HepG2 (cell line): ENCODE results near the gene GRIK2.

Source experiments
- FOXK1 ChIP-seq: sonication (generic); formaldehyde crosslinking; IDR thresholded peaks from 2 replicates; pipeline ENCODE4 v1.4.0; 2020; ENCODE audit warnings: low read depth, missing genetic modification reagents, borderline replicate concordance
- GATAD1 ChIP-seq: IDR thresholded peaks from 2 replicates; pipeline ENCODE4 v1.6.1; 2016; ENCODE audit warnings: missing genetic modification reagents, missing compliant biosample characterization
- RAD21 ChIP-seq: fragments of 450-650 bp; formaldehyde crosslinking; IDR thresholded peaks from 2 replicates; pipeline ENCODE4 v1.5.0; 2020; ENCODE audit warnings: mild to moderate bottlenecking
- SRSF9 ChIP-seq: fragments of 200-400 bp; formaldehyde crosslinking; IDR thresholded peaks from 2 replicates; pipeline ENCODE4 v1.6.1; 2018; ENCODE audit warnings: borderline replicate concordance, mild to moderate bottlenecking, low read depth, low read length; ENCODE audit not compliant: insufficient read depth, poor library complexity, severe bottlenecking
- SUZ12 ChIP-seq: fragments of 150-350 bp; IDR thresholded peaks from 2 replicates; pipeline ENCODE4 v1.6.1; 2014; ENCODE audit warnings: low read depth, low read length
- ZFP62 ChIP-seq: sonication (generic); formaldehyde crosslinking; IDR thresholded peaks from 2 replicates; pipeline ENCODE4 v1.4.0; 2020; ENCODE audit warnings: missing genetic modification reagents
- ZNF382 ChIP-seq: sonication (generic); formaldehyde crosslinking; IDR thresholded peaks from 2 replicates; pipeline ENCODE4 v1.5.0; 2020; ENCODE audit warnings: missing genetic modification reagents, mild to moderate bottlenecking, borderline replicate concordance
- ZNF430 ChIP-seq: sonication (generic); formaldehyde crosslinking; IDR thresholded peaks from 2 replicates; pipeline ENCODE4 v1.9.0; 2021; ENCODE audit warnings: mild to moderate bottlenecking, missing genetic modification reagents
- ZNF780A ChIP-seq: sonication (generic); formaldehyde crosslinking; IDR thresholded peaks from 2 replicates; pipeline ENCODE4 v1.8.0; 2022; ENCODE audit warnings: mild to moderate bottlenecking, missing genetic modification reagents, moderate library complexity
- TF ChIP-seq, protein P1 (sequence below): sonication (generic); formaldehyde crosslinking; IDR thresholded peaks from 2 replicates; pipeline ENCODE4 v1.5.0; 2020; ENCODE audit warnings: missing genetic modification reagents

DNA sequence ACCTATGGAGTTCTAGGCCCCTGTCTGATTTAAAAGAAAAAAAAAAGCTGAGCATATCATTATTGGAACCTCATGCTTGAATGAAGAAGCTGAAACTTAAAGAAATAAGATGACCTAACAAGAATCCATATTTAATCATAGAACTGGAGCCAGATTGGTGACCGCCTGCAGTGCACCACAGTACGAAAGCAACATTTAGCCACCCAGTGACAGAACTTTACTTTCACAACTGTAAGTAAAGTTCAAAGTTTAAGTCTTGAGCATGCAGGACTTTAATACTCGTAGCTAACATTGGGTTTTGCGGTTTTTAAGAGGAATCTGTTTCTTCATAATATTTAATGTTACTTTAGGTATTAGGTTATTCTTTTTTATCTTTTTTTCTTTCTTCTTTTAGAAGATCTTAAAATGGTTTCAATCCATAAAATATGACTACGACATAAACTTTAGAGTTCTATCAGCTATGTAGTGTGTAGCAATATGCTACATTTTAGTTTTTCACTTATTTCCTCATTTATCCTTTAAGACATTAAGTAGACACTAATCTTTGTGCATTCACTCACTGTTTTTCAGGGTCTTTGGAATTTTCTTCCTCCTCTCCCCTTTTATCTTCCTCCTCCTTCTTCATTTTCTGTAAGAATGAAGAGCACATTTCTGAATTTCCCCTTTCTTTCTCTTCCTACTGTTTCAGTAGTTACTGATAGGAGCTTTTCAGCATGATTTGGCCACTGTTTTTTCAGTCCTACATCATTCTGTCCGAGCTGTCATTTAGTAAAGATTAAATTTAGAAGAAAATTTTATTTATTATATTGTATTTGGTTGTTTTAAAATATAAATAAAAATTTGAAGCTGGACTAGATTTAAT is 514.1 kb downstream of the GRIK2 start:
- TF ChIP-seq ZNF430 (no peak), ZNF780A (CRISPR knock-in tag) (no peak), GATAD1 (CRISPR knock-in tag) (no peak), SUZ12 (no peak), FOXK1 (no peak), ZFP62 (no peak), SRSF9 (no peak), RAD21 (CRISPR knock-in tag) (no peak), ZNF382 (no peak)
- TF ChIP-seq, protein P1, sequence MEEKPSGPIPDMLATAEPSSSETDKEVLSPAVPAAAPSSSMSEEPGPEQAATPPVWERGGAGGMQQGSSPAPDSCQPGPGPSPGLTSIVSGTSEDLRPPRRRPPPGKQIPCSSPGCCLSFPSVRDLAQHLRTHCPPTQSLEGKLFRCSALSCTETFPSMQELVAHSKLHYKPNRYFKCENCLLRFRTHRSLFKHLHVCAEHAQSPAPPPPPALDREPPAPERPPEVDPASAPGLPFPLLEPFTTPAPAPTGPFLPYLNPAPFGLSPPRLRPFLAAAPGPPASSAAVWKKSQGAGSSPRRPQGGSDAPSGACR (CRISPR knock-in tag) = no peak
